GM12864 (cell line): Measurements from ENCODE around the gene ABCB9.
"Not testable (repeated sequence)": the region's sequence is repeated elsewhere in the genome, so short reads cannot be mapped to it uniquely, and the experiment has no call there.

Experiments
- DNase-seq: peaks from one replicate; pipeline ENCODE4 v3.0.0-alpha.2; 2011; ENCODE audit warnings: low read depth
- H3K4me3 ChIP-seq: 2 replicates; pipeline ENCODE4 v1.5.1; 2011; ENCODE audit warnings: mild to moderate bottlenecking, low read depth, low read length, control low read depth
- CTCF ChIP-seq: IDR thresholded peaks from 2 replicates; pipeline ENCODE4 v1.5.1; 2011; ENCODE audit warnings: low read depth, mild to moderate bottlenecking, moderate library complexity, low read length, control low read depth, inconsistent platforms; ENCODE audit errors: missing control alignments

ABCB9 gene

GRCh38 chr12:122943196-122943595 is 23.1 kb downstream of the ABCB9 start:
- H3K4me3 ChIP-seq, result no peak overlapping the region
- TF ChIP-seq CTCF, result no peak
- DNase-seq, result no peak

- no peak for TF ChIP-seq CTCF
- DNase-seq, result no peak
- no peak overlapping the region for H3K4me3 ChIP-seq
These were observed 23.6 kb downstream of the ABCB9 start for GRCh38 chr12:122942637-122943036.

DNA sequence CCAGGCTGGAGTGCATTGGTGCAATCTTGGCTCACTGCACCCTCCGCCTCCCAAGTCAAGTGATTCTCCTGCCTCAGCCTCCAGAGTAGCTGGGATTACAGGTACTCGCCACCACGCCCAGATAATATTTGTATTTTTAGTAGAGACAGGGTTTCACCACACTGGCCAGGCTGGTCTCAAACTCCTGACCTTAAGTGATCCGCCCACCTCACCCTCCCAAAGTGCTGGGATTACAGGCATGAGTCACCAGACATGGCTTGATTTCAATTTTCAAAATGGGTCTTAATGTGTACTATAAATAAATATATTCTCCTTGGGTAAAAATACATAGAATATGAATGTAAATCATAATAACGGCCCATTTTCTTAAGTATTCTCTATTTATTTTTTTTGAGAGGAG is 24.9 kb downstream of the ABCB9 start:
- not testable (repeated sequence) for DNase-seq, H3K4me3 ChIP-seq

DNA sequence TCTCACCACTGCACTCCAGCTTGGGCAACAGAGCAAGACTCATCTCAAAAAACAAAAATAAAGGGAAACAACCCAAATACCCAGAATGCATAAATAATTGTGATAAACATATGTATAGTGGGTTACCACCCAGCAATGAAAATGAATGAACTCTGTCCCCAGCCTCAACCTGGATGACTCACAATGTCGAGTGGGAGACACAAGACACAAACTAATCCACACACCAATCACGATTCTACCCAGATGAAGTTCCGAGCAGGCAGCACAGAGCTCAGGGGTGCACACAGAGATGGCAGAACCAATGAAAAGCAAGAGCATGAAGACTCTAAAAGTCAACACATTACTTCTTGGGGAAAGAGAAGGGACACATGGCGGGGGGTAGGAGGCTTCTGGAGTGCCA is 27.1 kb downstream of the ABCB9 start:
- TF ChIP-seq CTCF, result no peak
- DNase-seq, result no peak
- no peak overlapping the region for H3K4me3 ChIP-seq

- H3K4me3 ChIP-seq, result no peak overlapping the region
- no peak for DNase-seq
- no peak for TF ChIP-seq CTCF
These were observed 28.6 kb downstream of the ABCB9 start for GRCh38 chr12:122937622-122938091.

DNA sequence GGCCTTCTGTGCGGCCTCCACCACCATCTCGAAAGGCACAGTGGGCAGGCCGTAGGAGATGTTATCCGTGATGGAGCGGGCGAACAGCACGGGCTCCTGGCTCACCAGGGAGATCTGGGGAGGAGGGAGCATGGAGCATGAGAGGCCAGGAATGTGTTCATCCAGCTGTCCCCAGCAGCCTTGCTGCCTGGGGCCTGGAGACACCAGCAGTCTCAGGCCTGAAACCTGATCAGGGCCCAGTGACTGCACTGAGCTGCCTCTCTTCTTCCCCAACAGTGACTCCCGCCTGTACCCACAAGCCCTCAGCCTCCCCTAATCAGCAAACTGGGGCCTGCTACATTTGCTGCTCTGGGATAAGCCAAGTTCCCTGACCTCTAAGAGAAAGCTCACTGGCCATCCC is 30.9 kb downstream of the ABCB9 start:
- TF ChIP-seq CTCF, result no peak
- H3K4me3 ChIP-seq, result no peak overlapping the region
- no peak for DNase-seq

DNA sequence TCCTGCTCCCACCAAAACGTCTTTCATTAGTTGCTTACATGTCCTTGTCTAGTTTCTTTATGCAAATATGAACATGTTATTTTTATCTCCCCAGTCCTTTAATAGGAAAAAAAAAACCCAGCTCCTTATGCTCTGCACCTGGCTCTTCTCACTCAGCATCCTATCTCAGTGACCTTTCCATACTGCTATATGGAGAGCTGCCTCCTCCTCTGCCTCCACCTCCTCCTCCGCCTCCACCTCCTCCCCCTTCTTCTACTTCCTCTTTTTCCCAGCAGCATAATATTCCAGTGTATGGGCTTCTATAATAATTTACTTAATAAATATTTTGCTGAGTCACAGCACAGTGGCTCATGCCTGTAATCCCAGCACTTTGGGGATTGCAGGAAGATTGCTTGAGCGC is 31.5 kb downstream of the ABCB9 start:
- no peak overlapping the region for H3K4me3 ChIP-seq
- TF ChIP-seq CTCF, result no peak
- DNase-seq, result peak; percentile 61

DNA sequence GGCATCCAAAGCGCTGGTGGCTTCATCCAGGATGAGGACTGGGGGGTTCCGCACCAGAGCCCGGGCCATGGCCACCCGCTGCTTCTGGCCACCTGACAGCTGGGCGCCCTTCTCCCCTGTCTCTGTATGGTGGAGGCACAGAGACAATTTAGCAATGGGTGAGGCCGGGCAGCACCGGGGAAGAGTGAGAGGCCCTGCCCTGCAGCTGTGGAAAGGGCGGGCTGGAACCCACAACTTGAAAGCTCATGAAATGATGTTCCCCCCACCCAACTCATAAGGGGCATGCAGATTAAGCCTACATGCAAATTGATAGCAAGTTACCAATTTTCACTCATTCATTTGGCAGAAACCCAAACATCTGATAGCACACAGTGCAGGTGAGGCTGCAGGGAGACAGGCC is 34.1 kb downstream of the ABCB9 start:
- no peak for DNase-seq
- H3K4me3 ChIP-seq, result no peak overlapping the region

More for the DNA sequence above, 34.1 kb downstream of the ABCB9 start:
- TF ChIP-seq CTCF, result no peak
